Astrocyte of the cerebellum (primary cell): ENCODE results near the gene SLC6A7.
A peak's percentile ranks its signal among the peaks of the same experiment; 100 is the strongest.

Source experiments
- DNase-seq: peaks from one replicate; pipeline ENCODE4 v3.0.0-alpha.2; 2011; ENCODE audit warnings: low read depth
- H3K4me3 ChIP-seq: 2 replicates; pipeline ENCODE4 v1.5.1; 2011; ENCODE audit warnings: mild to moderate bottlenecking, low read depth, low read length, moderate library complexity
- in situ Hi-C: cut with HindIII; loops from 2 replicates; pipeline ENCODE4 v1.10.0; 2017; ENCODE audit warnings: low sequenced_read_pairs
- TF ChIP-seq, protein P1 (sequence below): IDR thresholded peaks from 2 replicates; pipeline ENCODE4 v1.5.1; 2012; ENCODE audit warnings: low read length, low read depth, moderate library complexity, mild to moderate bottlenecking; ENCODE audit errors: missing control alignments

Gene SLC6A7

DNA sequence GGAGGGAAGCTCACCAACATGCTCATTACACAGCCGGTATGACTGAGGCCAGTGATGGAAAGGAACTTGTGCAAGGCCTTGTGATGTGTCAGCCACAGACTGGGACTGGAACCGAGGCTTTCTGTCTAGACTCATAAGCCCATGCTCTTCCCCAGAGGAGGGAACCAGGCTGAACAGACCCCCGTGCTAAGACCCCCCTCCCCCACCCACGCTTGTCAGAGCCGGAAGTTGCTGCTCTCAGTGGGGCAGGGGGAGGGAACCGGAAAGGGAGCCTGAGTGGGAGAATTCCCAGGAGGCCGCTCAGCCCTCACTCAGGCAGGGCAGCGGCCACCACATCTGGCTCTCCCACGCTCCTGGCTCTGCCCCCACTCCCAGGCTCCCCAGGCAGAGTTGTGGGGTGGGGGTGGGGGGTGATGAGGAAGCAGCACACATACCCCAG lies 30.1 kb upstream of the SLC6A7 start:
- in situ Hi-C loops: no loop called here
- DNase-seq: no peak
- H3K4me3 ChIP-seq: no peak overlapping the region
- TF ChIP-seq, protein P1, sequence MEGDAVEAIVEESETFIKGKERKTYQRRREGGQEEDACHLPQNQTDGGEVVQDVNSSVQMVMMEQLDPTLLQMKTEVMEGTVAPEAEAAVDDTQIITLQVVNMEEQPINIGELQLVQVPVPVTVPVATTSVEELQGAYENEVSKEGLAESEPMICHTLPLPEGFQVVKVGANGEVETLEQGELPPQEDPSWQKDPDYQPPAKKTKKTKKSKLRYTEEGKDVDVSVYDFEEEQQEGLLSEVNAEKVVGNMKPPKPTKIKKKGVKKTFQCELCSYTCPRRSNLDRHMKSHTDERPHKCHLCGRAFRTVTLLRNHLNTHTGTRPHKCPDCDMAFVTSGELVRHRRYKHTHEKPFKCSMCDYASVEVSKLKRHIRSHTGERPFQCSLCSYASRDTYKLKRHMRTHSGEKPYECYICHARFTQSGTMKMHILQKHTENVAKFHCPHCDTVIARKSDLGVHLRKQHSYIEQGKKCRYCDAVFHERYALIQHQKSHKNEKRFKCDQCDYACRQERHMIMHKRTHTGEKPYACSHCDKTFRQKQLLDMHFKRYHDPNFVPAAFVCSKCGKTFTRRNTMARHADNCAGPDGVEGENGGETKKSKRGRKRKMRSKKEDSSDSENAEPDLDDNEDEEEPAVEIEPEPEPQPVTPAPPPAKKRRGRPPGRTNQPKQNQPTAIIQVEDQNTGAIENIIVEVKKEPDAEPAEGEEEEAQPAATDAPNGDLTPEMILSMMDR: no peak

DNA sequence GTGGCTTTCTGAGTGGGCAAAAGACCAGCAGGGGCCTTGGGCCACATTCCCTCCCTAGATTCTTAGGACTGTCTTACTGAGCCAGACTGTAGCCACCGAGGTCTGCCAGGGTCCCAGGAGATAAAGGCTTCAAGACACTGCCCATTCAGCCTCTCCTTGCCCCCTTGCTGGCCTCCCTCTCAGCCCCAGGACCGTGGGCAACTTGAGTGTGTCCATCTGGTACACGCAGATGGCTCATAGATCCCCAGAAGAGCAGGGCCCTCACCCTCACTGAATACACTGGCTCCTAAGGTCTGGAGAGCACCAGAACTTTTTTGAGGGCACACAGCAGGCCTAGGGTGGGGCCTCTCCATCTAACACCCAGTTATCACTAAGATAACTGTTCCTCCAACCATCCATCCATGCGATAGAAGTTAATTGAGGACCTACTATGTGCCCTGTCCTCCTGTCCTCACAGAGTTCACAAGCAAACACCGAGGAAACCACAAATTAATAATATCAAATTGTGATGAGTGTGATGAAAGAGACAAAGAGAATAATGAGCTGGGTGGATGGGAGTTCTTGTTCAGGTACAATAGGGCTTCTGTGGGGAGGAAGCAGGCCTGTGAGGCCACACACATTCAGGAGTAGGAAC lies 29.3 kb upstream of the SLC6A7 start:
- TF ChIP-seq, protein P1: no peak
- in situ Hi-C loops: no loop called here
- DNase-seq: no peak
- no peak overlapping the region for H3K4me3 ChIP-seq

DNA sequence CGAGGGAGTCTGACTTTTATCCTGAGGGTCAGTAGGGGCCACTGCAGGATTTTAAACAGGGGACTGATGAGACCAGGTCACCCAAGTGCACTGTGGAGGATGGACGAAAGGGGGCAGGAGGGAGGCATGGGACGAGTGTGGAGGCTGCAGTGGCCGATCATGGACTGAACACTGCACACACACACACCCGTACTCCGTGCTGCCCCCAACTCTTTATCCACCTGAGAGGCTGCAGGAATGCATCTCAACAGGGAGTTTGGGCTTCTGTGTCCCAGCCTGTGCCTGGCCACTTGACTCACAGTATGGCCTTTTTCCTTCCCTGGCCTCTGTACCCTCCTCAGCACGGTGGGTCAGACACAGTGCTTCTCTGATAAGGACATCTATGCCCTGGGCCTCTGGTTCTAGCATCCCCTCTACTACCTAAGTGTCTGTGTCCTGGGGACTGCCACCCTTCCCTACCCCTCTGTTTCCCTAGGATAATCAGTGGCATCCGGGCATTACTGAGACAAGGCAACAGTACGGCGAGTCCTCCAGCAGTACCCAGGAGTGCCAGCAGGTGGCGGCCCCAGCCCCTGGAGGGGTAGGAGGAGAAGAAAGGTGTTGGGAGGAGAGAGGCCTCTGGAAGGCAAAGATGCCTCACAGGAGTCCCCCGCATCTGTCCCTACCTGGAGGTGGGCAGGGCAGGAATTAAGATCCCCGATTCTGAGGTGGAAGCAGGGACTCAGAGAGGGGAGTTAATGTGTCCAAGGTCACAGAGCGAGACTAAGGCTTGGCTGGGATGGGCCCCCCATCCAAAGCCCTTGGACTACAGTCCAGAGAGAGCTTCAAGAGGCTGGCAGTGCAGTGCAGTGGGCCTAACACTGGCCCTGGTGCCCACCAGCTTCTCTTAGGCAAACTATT lies 28.4 kb upstream of the SLC6A7 start:
- TF ChIP-seq, protein P1: peak; percentile 99
- no peak for DNase-seq
- no peak overlapping the region for H3K4me3 ChIP-seq
- in situ Hi-C loops: no loop called here

DNA sequence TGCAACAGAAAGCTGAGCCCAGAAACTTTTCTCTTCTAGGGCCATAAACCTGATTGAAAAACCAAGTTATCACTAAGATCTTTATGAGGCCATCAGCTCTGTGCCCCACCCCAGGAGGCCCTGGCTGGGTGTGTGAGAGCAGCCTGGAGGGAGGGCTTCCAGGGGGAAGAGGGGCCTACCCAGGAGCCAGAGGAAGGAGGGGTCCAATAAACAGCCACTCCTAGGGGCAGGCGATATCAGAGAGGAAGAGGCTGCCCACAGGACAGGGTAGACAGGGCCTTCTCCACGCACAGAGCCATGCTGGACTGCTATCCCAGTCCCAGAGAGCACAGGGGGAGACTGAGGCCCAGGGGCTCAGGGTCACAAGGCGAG lies 27.7 kb upstream of the SLC6A7 start:
- H3K4me3 ChIP-seq: no peak overlapping the region
- in situ Hi-C loops: no loop called here
- TF ChIP-seq, protein P1: no peak
- DNase-seq: no peak

DNA sequence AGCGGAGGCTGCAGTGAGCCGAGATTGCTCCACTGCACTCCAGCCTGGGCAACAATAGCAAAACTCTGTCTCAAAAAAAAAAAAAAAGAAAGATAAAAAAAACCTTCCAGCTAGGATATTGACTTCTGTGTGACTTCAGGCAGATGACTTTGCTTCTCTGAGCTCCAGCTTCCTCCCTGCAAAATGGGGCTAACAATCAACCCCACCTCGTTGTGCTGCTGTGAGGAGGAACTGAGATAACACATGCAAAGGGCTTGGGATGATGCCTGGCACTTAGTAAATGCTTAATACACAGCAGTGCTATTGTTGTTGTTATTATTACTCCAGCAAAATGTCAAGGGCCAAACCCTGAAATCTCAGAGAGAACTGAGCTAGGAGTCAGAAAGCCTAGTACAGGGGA lies 26.8 kb upstream of the SLC6A7 start:
- TF ChIP-seq, protein P1: no peak
- in situ Hi-C loops: no loop called here
- H3K4me3 ChIP-seq: no peak overlapping the region
- no peak for DNase-seq

DNA sequence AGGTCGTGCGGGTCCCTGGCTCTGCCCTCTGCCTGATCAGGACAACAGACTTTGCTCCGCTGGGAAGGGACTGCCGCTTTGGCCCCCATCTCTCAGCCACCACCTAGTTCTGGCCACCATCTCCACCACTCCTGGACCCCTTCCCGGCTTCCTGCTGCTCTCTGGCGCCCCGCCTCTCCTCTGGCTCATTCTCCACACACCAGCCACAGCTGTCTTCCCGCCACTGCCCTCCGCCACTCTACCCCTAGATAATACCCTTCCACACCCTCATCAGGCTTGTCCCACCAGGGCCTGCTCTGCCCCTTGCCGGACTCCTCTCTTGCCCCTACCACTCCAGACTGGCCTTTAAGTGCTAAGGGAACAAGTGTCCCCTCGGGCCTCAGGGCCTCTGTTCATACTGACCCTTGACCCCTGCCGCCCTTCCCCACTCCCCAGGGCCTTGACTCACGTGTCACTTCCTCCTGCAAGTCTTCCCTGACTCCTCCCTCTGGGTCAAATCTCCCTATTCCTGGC lies 26.3 kb upstream of the SLC6A7 start:
- DNase-seq: no peak
- TF ChIP-seq, protein P1: peak; percentile 3
- no peak overlapping the region for H3K4me3 ChIP-seq
- in situ Hi-C loops: no loop called here
